ENCODE data around the gene TJP2. TPM values are rescaled to one million over a fixed set of nuclear protein-coding genes. Genes with fewer than 3 reads are reported as not detected.

TJP2 gene
- total and polyA plus RNA-seq, 2 of the 4 experiments (the other 2 are of a cell fraction): 38.3 to 49.3 TPM

GRCh38 chr9:69136185-69136584, 37.9 kb upstream of the TJP2 start:
- ChIA-PET POLR2A (ENCODE audit: unreplicated experiment) (interaction anchor here (0.5 kb wide), 1 partner anchor 85 kb away, joined by 3 read pairs; no protein-coding TSS in a partner anchor), CTCF (interaction anchor here (1.0 kb wide), 1 partner anchor 22 kb away, joined by 3 read pairs; no protein-coding TSS in a partner anchor)
- H3K14ac ChIP-seq (replicated peaks; ENCODE audit: low read depth, low read length): no peak overlapping the region

More at GRCh38 chr9:69136185-69136584, 37.9 kb upstream of the TJP2 start:
- DNase-seq (no peak), ATAC-seq (ENCODE audit: low read depth) (no peak)
- no peak overlapping the region for H3K27ac ChIP-seq (ENCODE audit: insufficient read depth, low read length)
- H2AK5ac ChIP-seq (ENCODE audit: low read depth, low read length): no peak overlapping the region
- H3K9me3 ChIP-seq (ENCODE audit: control insufficient read depth, insufficient read depth, low read length): no peaks in the 10 kb centered on the region
- H2BK120ac ChIP-seq (ENCODE audit: low read depth, low read length): no peak overlapping the region
- in situ Hi-C loops (cut with MboI; ENCODE audit: low sequenced_read_pairs) (no loop called here), intact Hi-C loops (cut with micrococcal nuclease) (no loop called here), dilution Hi-C loops (cut with HindIII; ENCODE audit: low sequenced_read_pairs, unreplicated experiment) (no loop called here)
- TF ChIP-seq MAFK (IDR thresholded peaks at IDR 0.05; ENCODE audit: low read depth, low read length) (peak; percentile 84), FOS (IDR thresholded peaks at IDR 0.05; ENCODE audit: low read depth, low read length) (no peak), MAZ (IDR thresholded peaks at IDR 0.05; ENCODE audit: borderline replicate concordance, low read depth, low read length) (no peak)
- H2AK9ac ChIP-seq (replicated peaks; ENCODE audit: low read depth, low read length, poor library complexity): no peak overlapping the region
- no peak overlapping the region for H3K4ac ChIP-seq (ENCODE audit: low read depth, low read length)
- no peak overlapping the region for H3K56ac ChIP-seq (ENCODE audit: extremely low read depth, insufficient read depth, low read length)
- H3K23ac ChIP-seq (ENCODE audit: low read depth, low read length): no peak overlapping the region
- H3K27me3 ChIP-seq (ENCODE audit: control insufficient read depth, insufficient read depth, low read length): no peaks in the 10 kb centered on the region
- H4K20me1 ChIP-seq (ENCODE audit: insufficient read depth, low read length): peaks cover 15% of the 10 kb centered on the region
- no peak overlapping the region for H2BK20ac ChIP-seq (ENCODE audit: low read depth, low read length)
- H3K4me1 ChIP-seq (ENCODE audit: control insufficient read depth, insufficient read depth, low read length): peaks cover 11% of the 10 kb centered on the region
- peaks cover 21% of the 10 kb centered on the region for H3K9me1 ChIP-seq (ENCODE audit: insufficient read depth, low read length)
- no peak overlapping the region for H2BK15ac ChIP-seq (ENCODE audit: low read depth, low read length)
- no peak overlapping the region for H3K4me2 ChIP-seq (ENCODE audit: low read depth, low read length)
- H3K18ac ChIP-seq (ENCODE audit: low read depth, low read length): no peak overlapping the region
- no peak overlapping the region for H4K91ac ChIP-seq (ENCODE audit: insufficient read depth, low read depth, low read length)
- WGBS, 2 experiments (ENCODE audit: extremely low coverage in 2 of 2, insufficient read length in 1 of 2): no CpG with 5 or more reads among the region's 2 CpGs
- H3K4me3 ChIP-seq (ENCODE audit: insufficient read depth, low read depth, low read length): no peak overlapping the region
- H4K8ac ChIP-seq (ENCODE audit: low read depth in 2 of 2, low read length in 2 of 2): no peak overlapping the region
- no peak overlapping the region for H2BK5ac ChIP-seq (ENCODE audit: low read depth, low read length, poor library complexity, severe bottlenecking)
- no TSS peak for BruUV-seq (replicated peaks)
- H3K9ac ChIP-seq (ENCODE audit: low read depth, low read length): no peak overlapping the region
- peaks cover 15 to 60% of the 10 kb centered on the region in 2 experiments; a peak in 3 of 4 replicates for H3K79me1 ChIP-seq (ENCODE audit: low read depth in 1 of 2, low read length in 2 of 2)
- H3K36me3 ChIP-seq (ENCODE audit: control insufficient read depth, insufficient read depth, low read length): no peaks in the 10 kb centered on the region
- H2AFZ ChIP-seq (replicated peaks; ENCODE audit: low read length, poor library complexity): no peak overlapping the region
- H4K5ac ChIP-seq (ENCODE audit: low read depth, low read length): no peak overlapping the region
